ENCODE results near the gene ZYX. TPM values are rescaled to one million over a fixed set of nuclear protein-coding genes. Genes with fewer than 3 reads are reported as not detected.
"Not testable (repeated sequence)": the region's sequence is repeated elsewhere in the genome, so short reads cannot be mapped to it uniquely, and the experiment has no call there.

The ZYX gene
- polyA plus RNA-seq, 4 donors: 75.8 to 120 (median 89.8) TPM

DNA sequence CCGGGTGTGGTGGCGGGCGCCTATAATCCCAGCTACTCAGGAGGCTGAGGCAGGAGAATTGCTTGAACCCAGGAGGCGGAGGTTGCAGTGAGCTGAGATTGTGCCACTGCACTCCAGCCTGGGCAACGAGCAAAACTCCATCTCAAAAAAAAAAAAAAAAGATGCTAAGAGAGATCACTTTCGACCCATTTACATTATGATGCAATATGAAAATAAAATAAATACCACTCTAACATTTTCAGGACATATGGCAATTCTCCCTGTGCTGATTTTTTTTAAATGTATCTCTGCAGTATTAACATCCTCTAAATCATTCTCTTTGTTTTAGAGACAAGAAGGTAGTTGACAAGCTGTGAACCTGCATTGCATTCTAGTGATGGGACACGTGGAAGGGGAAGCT is 34.1 kb downstream of the ZYX start:
- DNase-seq (ENCODE audit: low read depth in 4 of 4, low spot score in 3 of 4): not testable (repeated sequence)

GRCh38 chr7:143415742-143416397 is 34.7 kb downstream of the ZYX start:
- no peak for DNase-seq (ENCODE audit: low read depth in 4 of 4, low spot score in 3 of 4)

DNA sequence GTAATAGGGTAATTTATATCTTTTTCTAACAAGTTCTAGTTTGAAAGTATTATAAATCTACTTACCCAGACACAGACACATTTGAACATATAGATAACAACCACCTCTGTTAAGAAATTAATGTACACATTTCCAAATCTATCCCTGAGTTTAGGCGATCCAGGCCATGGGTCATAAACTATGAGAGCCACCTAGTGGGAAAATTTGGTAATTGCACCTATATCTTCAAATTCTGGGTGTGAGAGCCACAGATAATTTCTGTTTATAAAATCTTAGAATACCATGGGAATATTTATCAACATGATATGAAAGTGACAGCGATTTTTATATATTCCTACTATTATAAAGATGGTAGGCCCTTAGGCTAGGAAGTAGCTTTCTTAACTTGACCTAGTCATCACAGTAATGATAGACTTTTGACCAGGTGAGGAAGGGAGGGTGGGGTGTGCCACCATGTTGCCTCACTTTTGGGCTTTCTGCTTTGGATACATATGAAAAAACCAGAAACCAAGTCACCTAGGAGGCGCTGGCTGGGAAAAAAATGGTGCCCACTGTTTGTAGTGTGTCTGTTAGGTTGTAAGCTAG is 35.5 kb downstream of the ZYX start:
- no peak for DNase-seq (ENCODE audit: low read depth in 4 of 4, low spot score in 3 of 4)

GRCh38 chr7:143417734-143418383 is 36.7 kb downstream of the ZYX start:
- no peak for DNase-seq (ENCODE audit: low read depth in 4 of 4, low spot score in 3 of 4)

DNA sequence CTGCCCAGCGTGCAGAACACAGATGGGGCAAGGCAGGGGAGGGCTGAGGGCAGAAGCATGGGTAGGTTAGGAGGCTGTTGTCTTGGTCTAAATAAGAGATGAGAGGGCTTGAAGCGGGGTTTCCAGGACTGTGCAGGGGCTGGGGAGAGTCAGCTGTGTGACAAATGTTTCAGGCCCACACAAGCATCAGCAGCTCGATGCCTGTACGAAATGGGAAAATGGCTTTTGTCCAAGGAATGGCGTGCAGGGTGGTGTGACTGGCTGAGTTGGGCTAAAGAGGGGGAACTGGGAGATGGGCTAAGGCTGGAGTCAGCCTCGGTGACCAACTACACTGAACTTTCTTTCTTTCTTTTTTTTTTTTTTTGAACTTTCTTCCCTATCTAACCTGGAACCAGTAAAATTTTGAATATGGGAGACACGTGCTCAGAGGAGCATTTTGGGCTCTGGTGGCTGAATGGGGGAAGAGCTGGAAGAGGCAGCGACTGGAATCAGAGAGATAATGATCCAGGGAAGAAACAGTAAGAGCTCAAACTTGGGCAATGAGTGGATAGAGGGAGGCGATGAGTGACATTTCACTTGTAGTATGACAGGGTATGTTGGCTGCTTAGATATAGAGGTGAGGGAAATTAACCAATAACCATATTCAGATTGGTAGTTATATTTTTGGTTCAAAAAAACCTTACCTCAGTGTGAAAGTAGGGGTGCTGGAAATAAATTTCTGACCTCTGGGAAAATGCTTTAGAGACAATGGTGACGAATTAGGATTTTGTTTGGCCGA is 37.7 kb downstream of the ZYX start:
- DNase-seq (ENCODE audit: low read depth in 4 of 4, low spot score in 3 of 4): no peak

- DNase-seq (ENCODE audit: low read depth in 4 of 4, low spot score in 3 of 4): no peak
Measured at GRCh38 chr7:143419880-143420279, 38.7 kb downstream of the ZYX start.

GRCh38 chr7:143420624-143421023 is 39.5 kb downstream of the ZYX start:
- not testable (repeated sequence) for DNase-seq (ENCODE audit: low read depth in 4 of 4, low spot score in 3 of 4)

GRCh38 chr7:143422033-143422432 is 40.9 kb downstream of the ZYX start:
- DNase-seq (ENCODE audit: low read depth in 4 of 4, low spot score in 3 of 4): no peak

- DNase-seq (ENCODE audit: low read depth in 4 of 4, low spot score in 3 of 4): not testable (repeated sequence)
Measured at GRCh38 chr7:143424476-143424875, 43.3 kb downstream of the ZYX start.

DNA sequence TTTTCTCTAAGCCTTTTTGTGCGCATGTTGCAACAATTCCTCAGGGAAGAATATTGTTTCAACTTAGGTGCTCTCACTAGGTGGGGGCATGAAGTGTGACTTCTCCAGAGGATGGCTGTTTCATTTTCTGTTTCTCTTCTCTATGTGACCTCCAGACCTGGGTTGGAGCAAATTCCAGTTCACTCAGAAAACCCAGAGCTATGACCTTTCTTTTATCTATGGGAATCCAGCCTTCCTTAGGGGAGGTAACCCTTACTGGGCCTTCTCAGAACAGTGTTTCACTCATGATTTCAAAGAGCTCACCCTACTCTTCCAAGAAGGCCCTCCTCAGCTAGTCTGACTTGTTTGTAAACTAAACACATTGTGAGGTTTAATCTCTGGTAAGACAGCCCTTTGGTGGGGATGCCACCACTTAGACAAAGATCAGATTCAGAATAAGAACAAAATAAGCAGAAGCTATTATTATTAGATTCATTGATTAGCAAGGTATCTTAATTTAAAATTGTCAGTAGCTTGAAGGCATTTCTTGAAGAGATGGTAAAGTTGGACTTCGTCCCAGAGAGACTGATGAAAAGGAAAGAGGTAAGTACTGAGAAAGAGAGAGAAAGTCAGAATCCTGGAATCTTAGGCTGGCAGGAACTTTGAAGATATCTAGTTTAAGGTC is 45.5 kb downstream of the ZYX start:
- no peak for DNase-seq (ENCODE audit: low read depth in 4 of 4, low spot score in 3 of 4)

- DNase-seq (ENCODE audit: low read depth in 4 of 4, low spot score in 3 of 4): no peak
Measured at GRCh38 chr7:143429770-143430698, 48.9 kb downstream of the ZYX start.

GRCh38 chr7:143431109-143431508 is 50.0 kb downstream of the ZYX start:
- no peak for DNase-seq (ENCODE audit: low read depth in 4 of 4, low spot score in 3 of 4)

- DNase-seq (ENCODE audit: low read depth in 4 of 4, low spot score in 3 of 4): no peak
Measured at GRCh38 chr7:143433759-143434158, 52.6 kb downstream of the ZYX start.

- no peak for DNase-seq (ENCODE audit: low read depth in 4 of 4, low spot score in 3 of 4)
Measured at GRCh38 chr7:143434660-143435059, 53.5 kb downstream of the ZYX start.

GRCh38 chr7:143435266-143435665 is 54.1 kb downstream of the ZYX start:
- no peak for DNase-seq (ENCODE audit: low read depth in 4 of 4, low spot score in 3 of 4)

DNA sequence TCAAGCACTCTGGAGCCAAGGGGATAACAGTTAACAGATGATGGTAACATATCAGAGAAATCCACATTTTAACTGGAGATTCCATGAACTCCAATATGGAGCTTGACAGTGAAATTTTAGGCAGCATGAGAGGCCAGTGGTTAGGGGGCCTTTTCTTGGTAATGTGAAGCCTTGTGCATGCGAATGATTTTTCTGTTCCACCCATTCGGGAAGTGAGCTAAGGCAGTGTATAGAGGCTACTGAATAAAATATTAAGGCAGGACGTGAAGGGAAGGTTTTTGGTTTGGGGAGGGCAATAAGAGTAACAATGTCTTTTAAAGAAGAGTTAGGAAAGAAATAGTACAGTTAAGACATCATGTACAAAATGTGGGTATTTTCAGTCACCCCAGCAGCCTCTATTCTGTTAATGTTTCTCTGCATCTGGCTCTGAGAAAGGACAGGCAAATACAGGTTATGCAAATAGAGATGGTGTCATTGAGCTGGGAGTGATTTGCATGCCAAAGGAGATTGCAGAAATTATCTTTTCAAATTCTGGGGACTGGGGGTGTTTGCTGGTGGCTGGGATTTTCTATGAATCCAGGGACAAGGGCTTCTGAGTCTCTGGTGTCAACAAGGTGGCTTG is 55.3 kb downstream of the ZYX start:
- no peak for DNase-seq (ENCODE audit: low read depth in 4 of 4, low spot score in 3 of 4)

DNA sequence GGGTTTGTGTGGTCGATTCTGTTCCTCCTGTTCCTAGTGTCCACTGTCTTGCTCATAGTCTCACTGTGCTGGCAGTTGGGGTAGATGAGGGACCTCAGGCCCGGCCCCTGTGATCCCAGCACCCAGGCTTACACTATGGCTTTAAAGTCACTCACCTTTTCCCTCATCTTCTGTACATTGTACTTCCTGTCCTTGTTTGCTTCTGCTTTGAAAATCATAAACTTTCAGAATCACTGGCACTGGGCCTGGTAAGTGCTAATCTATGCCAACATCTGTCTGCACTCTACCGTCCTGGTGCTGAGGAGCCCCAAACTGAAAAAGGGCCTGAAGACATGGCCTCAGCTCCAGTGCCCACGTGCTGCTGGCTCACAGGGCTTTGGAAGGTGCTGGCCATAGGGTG is 56.4 kb downstream of the ZYX start:
- no peak for DNase-seq (ENCODE audit: low read depth in 4 of 4, low spot score in 3 of 4)

DNA sequence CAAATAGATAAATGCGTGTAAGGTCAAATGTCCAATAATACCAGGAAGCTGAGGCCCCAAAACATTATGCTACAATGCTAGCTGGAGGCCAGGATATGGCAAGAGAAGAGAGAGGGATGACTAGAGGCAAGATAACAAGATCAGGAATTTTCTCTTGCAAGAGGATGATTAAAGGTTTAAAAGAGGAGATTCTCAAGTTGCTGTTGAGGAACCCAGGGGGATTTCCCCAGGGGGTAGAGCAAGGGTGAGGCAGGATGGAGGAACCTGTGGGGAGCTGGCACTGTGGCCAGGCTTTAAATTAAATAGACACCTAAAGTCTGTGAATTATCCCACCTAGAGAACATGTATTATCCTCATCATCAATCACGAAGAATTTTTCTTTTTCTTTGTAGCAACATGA is 58.7 kb downstream of the ZYX start:
- DNase-seq (ENCODE audit: low read depth in 4 of 4, low spot score in 3 of 4): no peak

All from right renal pelvis (tissue), 4 donors.